OCI-LY1 (cell line): Measurements from ENCODE around the gene WDSUB1.

ENCODE experiments used
- CTCF ChIP-seq: fragments of 200-600 bp; sonication (generic), shearing (Covaris generic); IDR thresholded peaks from 2 replicates; pipeline ENCODE4 v1.5.1; 2017; ENCODE audit warnings: mild to moderate bottlenecking, antibody characterized with exemption, low read length, moderate library complexity, mixed read lengths
- EZH2 ChIP-seq: fragments of 200-600 bp; sonication (generic), shearing (Covaris generic); IDR thresholded peaks from 2 replicates; pipeline ENCODE4 v1.8.0; 2017; ENCODE audit warnings: borderline replicate concordance, mixed run types, mild to moderate bottlenecking, antibody characterized with exemption, low read length, moderate library complexity, mixed read lengths

- TF ChIP-seq CTCF (no peak), EZH2 (no peak)
Measured at GRCh38 chr2:159209341-159210306, 76.9 kb downstream of the WDSUB1 start.
